Stimulated activated naive CD4-positive, alpha-beta T cell (primary cell): Measurements from ENCODE around the gene AKAP8L.
"Not testable (repeated sequence)": the region's sequence is repeated elsewhere in the genome, so short reads cannot be mapped to it uniquely, and the experiment has no call there.

Source experiments
- DNase-seq, 6 experiments: peaks; one replicate each; lab custom pipeline; 2025; lab: John Stamatoyannopoulos, UW

Gene AKAP8L

DNA sequence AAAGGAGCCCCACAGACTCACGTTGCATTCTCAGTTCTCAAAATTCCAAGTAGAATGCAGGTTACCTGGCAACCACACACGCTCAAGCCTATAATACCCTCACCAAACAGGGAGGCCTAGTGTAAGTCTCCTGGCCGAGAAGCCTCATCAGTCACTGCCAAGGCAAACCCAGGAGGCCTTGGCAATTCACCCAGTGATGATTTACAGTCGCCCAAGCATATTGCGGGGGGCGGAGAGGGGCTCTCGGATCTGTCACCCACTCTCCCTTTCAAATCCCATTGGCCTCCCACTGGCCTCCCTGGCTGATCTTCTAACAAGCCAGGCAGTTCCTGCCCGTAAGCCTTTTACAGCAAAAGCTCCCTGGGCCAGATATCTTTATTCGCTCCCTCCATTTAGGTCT, 1.1 kb downstream of the AKAP8L start:
- DNase-seq = no peak

- no peak for DNase-seq
These were observed 6.0 kb downstream of the AKAP8L start for GRCh38 chr19:15412832-15413231.

DNA sequence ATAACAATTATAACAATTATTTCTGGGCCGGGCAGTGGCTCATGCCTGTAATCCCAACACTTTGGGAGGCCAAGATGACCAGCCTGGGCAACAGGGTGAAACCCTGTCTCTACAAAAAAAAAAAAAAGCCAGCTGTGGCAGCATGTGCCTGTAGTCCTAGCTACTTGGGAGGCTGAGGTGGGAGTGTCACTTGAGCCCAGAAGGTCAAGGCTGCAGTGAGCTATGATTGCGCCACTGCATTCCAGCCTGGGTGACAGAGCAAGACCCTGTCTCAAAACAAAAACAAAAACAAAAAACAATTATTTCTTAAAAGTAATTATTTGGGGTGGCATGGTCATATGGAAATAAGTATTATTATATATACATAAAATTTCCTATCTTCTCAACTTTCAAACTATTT, 7.4 kb downstream of the AKAP8L start:
- not testable (repeated sequence) for DNase-seq

DNA sequence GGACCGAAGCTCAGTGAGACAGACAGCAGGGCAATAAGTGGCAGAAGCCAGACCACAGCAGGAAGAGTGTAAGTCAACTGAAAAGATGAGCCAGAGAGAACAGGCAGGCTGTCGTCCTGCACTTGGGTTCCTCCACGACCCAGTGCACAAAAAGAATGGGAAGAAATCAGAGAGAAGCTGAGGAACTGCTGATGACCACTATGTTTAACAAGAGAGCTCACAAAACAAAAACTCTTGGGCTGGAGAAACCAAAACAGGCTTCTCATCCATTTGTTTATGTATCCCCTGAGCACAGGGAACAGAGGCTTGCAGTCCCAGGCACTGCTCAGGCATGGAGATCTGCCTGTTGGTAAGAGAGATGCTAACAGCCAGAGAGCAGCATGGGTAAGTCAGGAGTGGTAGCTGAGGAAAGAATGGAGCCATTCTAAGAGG, 14.0 kb downstream of the AKAP8L start:
- DNase-seq = no peak

DNA sequence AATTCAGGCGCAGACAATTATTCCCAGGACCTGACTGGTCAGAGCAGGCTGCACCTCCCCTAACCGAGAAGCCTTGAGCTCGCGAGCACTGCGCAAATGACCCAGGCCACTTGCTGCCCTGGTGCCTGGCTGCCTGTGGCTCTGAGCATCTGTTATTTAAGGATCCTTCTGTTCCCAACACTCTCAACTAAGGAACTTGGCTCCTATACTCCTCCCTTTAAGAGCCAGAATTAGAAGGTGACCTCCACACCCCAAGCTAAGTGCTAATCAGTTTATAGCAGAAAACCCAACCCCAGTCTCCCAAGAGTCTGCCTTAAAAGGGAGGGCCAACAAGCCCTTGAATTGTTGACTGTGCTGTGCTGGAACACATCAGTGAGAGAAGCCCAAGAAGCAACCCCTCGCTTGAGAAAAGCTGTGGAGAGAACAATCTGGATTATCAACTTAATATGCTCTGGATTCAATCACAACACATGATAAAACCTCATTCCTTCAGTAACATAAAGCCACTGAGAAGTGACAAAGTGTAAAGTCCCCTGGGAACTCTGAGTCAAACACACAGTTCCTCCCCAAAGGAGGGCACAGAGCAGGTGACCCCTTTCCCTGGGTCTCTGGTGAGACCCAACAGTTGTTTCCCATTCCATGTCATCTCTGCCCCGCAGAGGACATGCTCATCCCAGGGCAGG, 14.6 kb downstream of the AKAP8L start:
- no peak for DNase-seq

GRCh38 chr19:15403151-15403531, 15.6 kb downstream of the AKAP8L start:
- DNase-seq = no peak

DNA sequence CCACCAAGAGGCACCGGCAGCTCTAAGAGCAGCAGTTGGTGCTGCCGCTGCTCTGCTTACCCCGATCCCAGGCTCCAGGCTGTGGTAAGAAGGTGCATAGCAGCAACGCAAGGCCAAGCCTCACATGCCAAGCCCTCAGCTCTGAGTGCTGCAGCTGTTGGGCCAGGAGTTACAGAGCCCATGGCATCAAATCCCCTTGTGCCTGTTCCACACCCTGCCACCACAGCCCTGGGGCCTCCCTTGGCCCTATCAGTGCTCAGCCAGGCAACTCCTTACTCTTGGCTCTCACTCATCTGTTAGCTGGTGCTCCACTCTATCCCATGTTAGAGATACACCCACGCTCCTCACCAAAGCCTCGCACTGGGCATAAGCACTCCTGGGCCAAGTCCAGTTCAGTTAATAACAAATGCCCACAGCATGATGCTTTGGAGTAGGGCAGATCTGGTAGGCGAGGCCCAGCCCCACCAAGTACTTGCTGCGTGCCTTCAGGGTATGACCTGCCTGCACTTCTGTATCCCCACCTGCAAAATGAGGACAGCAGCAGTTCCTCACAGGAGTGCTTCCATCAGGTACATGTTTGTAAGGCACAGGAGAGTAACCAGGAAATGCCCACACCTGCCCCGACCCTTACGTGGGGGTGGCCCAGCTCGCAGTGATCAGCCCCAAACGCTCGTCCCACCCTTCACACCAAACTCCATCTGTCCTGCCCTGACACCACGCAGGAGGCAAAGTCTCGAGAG, 16.2 kb downstream of the AKAP8L start:
- DNase-seq = no peak

GRCh38 chr19:15401397-15401710, 17.4 kb downstream of the AKAP8L start:
- no peak for DNase-seq

DNA sequence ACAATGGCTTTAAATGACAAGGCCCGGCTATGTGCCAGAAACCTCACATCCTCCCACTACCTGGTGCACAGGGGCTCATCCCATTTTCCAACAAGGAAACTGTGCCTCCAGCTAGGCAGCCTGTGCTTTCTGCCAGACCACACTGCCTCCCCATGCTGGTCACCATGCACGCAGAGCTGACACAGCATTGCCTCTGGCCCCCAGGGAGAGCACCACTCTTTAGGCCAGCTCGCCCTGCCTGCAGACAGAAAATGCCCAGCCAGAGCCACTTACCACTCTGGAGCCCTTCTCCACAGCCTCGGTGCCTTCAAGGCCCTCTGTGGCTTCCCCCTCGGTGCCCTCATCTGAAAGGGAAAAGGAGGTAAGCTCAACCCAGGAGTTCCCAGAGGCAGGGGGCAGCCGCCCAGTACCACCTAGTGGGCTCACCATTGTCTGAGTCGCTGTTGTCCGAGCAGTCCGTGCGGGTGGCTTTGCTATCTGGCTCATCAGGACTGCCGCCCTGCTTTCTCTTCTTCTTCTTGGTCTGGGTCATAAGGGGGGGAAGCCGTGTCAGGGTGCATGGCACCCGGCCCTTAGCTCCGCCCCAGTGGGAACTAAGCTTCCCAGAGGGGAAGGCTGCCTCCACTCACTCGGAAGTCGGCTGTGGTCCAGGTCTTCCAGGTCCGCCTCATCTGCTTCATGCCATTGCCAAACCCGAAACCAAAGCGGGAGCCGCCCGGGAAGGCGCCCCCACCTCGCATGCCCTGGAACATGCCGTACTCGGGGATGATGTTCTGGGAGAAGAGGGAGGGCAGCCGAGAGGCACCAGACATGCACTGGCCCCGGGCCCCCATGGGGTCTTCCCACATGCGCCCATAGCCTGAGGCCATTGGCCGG, 18.0 kb downstream of the AKAP8L start:
- no peak for DNase-seq

DNA sequence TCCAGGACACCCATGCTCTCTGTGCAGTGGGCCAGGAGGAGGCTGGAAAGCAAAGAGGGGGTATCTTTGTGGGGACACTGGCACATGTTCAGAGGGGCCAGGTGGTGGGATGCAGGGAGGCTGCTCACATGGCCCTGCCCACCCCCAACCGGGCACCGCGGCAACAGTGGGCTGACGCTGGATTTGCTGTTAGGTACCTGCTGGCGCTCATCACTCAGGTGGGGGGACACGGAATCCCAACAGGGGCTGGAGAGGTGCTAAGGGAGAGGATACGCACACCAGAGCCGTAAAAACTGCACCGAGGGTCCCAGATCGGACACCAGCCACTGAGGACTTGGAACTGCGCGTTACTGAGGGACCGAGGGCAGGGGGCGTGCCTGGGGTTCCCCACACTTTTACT, 19.2 kb downstream of the AKAP8L start:
- DNase-seq = no peak

DNA sequence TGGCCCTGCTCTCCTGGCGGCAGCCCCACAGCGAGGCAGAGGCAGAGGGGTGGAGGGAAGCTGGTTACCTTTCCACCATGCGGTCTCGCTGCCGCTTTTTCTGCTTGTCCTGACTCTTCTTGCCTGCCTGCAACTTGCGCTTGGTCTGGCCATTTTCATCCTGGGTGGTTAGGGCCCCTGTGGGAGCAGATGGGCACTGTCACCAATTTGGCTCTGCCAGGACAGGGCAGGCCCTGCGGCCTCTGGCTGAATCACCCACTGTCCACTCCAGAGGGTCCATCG, 19.6 kb downstream of the AKAP8L start:
- DNase-seq = no peak

DNA sequence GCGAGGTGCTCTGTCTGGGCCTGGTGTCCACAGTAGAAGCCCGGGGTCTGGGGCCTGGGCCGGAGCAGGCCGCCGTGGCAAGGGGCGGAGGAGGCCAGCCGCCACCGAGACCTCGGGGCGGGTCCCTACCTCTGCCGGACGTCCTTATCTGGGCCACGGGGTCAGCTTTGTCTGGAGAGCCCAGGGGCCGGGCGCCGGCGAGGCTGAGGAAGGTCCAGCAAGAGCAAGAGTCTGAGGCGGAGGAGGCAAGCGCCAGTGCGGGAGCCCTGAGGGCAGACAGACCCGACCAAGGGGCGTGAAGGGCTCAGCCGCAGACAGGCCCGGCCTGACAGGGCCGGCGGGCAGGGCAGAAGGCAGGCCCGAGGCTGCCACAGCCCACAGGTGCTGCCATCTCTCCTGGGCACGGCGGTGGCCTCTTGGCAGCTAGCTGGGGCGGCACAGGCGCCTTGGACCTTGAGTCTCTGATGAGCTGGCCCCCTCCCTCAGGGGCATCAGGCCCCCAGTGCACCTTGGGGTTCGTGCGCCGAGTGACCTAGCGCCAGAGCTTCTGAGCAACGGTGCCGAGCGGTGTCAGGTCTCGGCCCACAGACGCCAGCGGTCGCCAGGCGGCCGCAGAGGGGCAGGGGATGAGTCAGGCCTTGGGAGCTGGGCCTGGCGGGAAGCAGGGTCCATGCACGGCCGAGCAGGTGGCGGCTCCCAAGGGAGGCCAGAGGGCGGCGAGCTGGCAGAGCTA, 20.1 kb downstream of the AKAP8L start:
- no peak for DNase-seq

DNA sequence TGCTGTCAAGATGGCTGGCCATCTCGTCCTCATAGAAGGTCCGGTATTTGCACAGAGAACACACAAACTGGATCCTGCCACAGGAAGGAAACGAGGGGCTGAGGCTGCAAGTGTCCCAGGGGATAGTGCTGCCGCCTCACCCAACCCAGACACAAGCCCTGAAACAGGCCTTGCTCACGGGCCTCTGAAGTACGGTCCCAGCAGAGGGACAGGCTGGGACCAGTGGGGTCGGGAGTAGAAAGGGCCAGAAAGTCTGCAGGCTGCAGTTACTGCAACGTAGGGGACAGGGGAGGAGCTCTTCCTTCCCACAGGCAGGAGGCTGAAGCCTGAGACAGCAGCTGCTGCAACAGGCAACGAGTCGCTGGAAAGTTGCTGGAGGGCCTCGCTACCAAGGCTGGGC, 21.0 kb downstream of the AKAP8L start:
- DNase-seq = no peak

DNA sequence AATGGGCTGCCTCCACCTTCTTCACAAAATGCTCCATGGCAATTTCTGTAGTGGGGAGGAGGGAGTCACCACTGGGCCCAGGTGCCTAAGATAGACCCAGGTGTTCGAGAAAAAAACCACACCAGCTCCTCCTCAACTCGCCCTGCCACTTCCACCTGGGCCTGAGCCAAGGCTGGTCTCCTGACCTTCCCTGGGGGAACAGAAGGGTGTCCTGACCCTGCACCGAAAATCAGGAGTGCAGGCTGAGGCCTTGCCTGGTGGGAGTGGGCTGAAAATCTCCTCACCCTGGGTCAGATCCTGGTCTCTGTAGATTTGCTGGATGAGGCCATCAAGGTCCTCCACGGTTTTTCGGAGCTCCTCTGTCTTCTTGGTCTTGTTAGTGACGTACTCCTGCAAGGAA, 21.6 kb downstream of the AKAP8L start:
- DNase-seq = no peak

DNA sequence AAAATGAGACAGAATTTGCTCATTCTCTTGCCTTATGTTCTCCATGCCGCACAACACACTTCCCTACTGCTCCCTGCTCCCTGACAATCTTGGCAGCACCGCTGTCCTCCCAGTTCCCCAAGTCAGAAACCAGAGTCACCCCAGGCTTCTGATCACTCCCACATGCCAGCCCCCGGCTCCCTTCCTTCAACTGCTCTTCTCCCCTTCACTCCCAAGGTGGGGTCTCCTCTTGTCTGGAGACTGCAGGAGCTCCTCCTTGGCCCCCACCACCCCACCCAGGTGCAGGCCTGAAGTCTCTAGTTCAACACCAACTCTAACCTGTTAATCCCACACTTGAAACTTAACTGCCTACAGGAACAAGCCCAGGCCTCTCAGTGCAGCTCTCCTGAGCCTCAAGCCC, 22.4 kb downstream of the AKAP8L start:
- DNase-seq = no peak

DNA sequence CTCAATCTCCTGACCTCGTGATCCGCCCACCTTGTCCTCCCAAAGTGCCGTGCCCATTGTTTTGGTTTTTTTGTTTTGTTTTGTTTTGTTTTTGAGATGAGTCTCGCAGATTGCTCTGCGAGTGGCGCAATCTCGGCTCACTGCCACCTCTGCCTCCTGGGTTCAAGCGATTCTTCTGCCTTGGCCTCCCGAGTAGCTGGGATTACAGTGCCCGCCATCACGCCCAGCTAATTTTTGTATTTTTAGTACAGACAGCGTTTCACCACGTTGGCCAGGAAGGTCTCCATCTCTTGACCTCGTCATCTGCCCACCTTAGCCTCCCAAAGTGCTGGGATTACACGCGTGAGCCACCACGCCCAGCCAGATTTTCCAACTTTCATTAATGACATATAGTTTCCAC, 23.5 kb downstream of the AKAP8L start:
- not testable (repeated sequence) for DNase-seq

DNA sequence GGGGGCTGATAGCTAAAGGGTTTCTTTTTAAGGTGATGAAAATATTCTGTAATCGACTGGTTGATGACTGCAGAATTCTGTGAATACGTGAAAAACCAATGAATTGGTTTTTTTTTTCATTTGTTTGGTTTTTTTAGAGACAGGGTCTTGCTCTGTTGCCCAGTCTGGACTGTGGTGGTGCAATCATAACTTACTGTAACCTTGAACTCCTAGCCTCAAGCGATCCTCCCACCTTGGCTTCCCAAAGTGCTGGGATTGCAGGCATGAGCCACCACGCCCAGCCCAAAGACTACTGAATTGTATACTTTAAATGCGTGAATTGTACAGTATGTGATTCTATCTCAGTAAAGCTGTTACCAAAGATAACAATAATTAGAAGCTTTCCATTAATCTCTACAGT, 24.4 kb downstream of the AKAP8L start:
- no peak for DNase-seq

DNA sequence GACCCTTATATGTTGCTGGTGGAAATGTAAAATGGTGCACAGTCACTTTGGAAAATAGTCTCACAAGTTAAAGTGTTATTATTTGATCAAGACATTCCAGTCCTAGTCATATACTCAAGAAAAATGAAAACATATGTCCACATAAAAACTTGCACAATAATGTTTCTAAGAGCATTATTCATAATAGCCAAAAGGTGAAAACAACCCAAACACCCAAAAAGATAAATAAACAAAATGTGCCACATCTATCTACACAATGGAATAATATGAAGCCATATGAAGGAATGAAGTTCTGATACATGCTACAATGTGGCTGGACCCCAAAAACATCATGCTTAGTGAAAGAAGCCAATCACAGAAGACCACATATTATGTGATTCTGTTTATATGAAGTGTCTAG, 24.8 kb downstream of the AKAP8L start:
- DNase-seq = no peak

DNA sequence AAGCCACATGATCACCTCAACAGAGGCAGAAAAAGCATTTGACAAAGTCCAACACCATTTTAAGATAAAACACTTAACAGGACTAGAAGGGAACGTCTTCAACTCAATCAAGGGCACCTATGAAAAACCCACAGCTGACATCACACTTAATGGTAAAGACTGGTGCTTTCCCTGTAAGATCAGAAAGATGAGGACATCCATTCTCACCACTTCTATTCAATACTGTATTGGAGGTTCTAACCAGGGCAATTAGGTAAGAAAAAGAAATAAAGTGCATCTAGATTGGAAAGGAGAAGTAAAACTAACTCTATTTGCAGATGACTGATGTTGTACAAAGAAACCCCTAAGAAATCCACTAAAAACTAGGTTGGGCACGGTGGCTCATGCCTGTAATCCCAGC, 28.0 kb downstream of the AKAP8L start:
- DNase-seq = no peak

DNA sequence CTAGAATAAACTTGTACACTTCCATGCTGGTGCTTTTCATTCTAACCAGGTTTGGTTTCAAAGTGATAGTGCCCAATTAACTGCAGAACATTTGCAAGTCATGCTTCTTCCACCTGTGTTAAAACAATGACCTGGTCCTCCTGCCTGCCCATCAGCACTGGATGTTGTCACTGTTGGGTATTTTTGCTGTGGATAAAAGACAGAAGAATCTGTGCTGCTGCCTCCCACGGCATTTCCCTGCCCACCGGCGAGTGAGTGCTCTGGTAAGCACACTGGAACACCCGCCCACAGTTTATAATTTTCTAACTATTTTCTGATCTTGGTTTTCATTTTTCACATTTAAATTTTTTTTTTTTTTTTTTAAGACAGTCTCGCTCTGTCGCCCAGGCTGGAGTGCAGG, 36.9 kb downstream of the AKAP8L start:
- no peak for DNase-seq

DNA sequence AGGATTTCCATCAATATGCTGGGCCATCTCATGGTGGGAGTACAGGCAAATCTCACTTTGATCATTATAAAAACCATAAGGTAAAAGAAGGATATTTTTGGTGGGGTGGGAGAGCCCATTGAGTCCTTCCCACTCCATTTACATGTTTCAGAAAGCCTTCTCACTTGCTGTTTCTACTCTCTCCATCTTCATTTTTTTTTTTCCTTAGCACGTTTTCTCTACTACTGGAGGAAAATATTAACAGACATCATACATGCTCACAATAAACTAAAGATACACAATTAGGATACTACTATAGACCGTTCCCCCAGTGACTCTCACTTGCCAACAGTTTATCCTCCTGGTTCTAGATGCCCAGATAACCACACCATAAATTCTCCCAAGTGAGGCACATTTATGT, 37.4 kb downstream of the AKAP8L start:
- DNase-seq = no peak

- no peak for DNase-seq
These were observed 38.7 kb downstream of the AKAP8L start for GRCh38 chr19:15379999-15380647.
